Measurements from ENCODE around the gene ZSCAN12. TPM values are rescaled to one million over a fixed set of nuclear protein-coding genes. Genes with fewer than 3 reads are reported as not detected.

The ZSCAN12 gene
- total RNA-seq, 1 donor from 2014 or later = 5.5 TPM

DNA sequence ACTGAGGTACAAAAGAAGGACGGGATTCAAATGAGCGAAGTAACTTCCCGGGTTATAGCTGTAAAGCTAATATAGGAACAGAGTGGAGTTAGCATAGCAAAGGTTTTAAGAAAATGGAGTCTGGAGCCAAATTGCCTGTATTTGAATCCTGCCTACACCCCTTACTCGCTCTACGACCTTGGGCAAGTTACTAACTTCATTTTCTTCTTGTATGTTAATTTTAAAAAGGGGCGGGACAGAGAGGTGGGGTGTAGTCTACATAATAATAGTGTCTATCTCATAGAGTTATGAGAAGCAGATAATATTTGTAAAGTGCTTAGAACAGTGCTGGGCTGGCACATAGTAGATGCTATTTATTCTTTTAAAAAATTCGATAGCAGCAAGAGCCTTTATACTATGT, 43.0 kb upstream of the ZSCAN12 start:
- H3K27ac ChIP-seq = no peak overlapping the region
- H3K9me3 ChIP-seq = no peaks in the 10 kb centered on the region
- H3K4me1 ChIP-seq = peaks cover 4% of the 10 kb centered on the region
- H3K4me3 ChIP-seq = peak overlapping the region; percentile 65
- no peaks in the 10 kb centered on the region for H3K36me3 ChIP-seq
- H3K27me3 ChIP-seq (ENCODE audit: low read depth) = peaks cover 26% of the 10 kb centered on the region
- ATAC-seq = no peak
- DNase-seq = no peak
- no peak for TF ChIP-seq CTCF (IDR thresholded peaks at IDR 0.05)
- intact Hi-C loops (cut with DNase I) = no loop called here

DNA sequence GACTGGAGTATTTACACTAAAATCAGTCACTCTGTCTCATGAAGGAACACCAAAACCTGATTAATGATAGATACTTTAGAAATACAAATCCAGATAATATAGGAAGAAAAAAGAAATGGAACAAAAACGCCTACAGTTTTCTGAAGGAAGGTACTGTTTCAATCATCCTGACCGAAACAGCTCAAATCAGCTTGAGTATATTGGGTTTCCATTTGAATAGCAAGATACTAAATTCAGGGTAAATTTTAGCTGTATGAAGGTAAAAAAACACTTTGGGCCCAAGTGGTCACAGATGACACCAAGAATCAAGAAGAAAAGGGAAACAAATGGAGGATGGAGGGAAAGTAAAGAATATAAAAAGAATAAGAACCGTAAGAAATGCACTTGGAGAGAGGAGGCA, 36.9 kb upstream of the ZSCAN12 start:
- intact Hi-C loops (cut with DNase I) = no loop called here
- TF ChIP-seq CTCF (IDR thresholded peaks at IDR 0.05) = no peak
- Histone ChIP-seq H3K9me3 (no peaks in the 10 kb centered on the region), H3K4me3 (no peak overlapping the region), H3K4me1 (no peaks in the 10 kb centered on the region), H3K36me3 (peaks cover 4% of the 10 kb centered on the region), H3K27me3 (ENCODE audit: low read depth) (no peaks in the 10 kb centered on the region), H3K27ac (no peak overlapping the region)
- DNase-seq = no peak
- no peak for ATAC-seq

GRCh38 chr6:28433119-28433518, 33.6 kb upstream of the ZSCAN12 start:
- intact Hi-C loops (cut with DNase I) = no loop called here
- Histone ChIP-seq H3K9me3 (no peaks in the 10 kb centered on the region), H3K36me3 (peaks cover 4% of the 10 kb centered on the region), H3K27me3 (ENCODE audit: low read depth) (no peaks in the 10 kb centered on the region), H3K27ac (no peak overlapping the region), H3K4me3 (no peak overlapping the region), H3K4me1 (no peaks in the 10 kb centered on the region)
- TF ChIP-seq CTCF (IDR thresholded peaks at IDR 0.05) = no peak
- ATAC-seq (no peak), DNase-seq (no peak)

DNA sequence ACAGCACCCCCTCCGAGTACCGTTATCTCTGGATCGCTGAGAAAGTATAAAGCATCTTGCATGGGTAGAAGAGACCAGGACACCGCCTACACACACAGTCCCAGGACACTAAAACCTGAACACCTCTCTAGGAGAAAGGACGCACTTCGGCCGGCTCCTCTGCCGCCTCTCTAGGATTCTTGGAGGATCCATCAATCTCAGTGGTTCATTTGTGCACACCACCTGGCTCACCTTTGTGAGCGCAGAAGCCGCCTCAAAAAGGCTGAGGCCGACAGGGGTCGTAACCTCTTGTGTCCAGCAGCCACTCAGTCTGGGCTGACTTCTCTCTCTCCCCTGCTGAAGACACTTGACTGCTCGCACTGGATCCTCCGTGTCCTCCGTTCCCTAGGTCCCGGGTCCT, 30.2 kb upstream of the ZSCAN12 start:
- Histone ChIP-seq H3K27me3 (ENCODE audit: low read depth) (no peaks in the 10 kb centered on the region), H3K36me3 (peaks cover 4% of the 10 kb centered on the region), H3K9me3 (peaks cover 8% of the 10 kb centered on the region), H3K27ac (no peak overlapping the region), H3K4me3 (no peak overlapping the region), H3K4me1 (no peaks in the 10 kb centered on the region)
- intact Hi-C loops (cut with DNase I) = no loop called here
- ATAC-seq (no peak), DNase-seq (no peak)
- no peak for TF ChIP-seq CTCF (IDR thresholded peaks at IDR 0.05)

DNA sequence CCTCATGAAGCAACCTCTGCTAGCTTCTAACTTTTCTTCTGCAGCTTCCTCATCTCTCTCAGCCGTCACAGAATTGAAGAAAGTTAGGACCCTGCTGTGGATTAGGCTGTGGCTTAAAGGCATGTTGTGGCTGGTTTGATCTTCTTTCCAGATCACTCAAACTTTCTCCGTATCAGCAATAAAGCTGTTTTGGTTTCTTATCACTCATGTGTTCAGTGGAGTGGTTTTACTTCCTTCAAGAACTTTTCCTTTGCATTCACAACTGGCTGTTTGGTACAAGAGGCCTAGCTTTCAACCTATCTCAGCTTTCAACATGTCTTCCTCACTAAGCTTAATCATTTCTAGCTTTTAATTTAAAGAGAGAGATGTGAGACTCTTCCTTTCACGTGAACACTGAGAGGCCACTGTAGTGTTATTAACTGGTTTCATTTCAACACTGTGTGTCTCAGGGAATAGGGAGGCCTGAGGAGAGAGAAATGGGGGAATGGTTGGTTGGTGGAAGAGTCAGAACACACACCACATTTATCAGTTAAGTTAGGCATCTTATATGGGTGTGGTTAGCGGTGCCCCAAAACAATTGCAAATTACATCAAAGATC, 26.5 kb upstream of the ZSCAN12 start:
- Histone ChIP-seq H3K27ac (no peak overlapping the region), H3K27me3 (ENCODE audit: low read depth) (no peaks in the 10 kb centered on the region), H3K4me3 (no peak overlapping the region), H3K36me3 (no peaks in the 10 kb centered on the region), H3K4me1 (no peaks in the 10 kb centered on the region), H3K9me3 (peaks cover 8% of the 10 kb centered on the region)
- no peak for ATAC-seq
- DNase-seq = no peak
- TF ChIP-seq CTCF (IDR thresholded peaks at IDR 0.05) = no peak
- intact Hi-C loops (cut with DNase I) = no loop called here

- no peak for TF ChIP-seq CTCF (IDR thresholded peaks at IDR 0.05)
Observed at GRCh38 chr6:28424163-28424562, 24.6 kb upstream of the ZSCAN12 start.

More at GRCh38 chr6:28424163-28424562, 24.6 kb upstream of the ZSCAN12 start:
- no peaks in the 10 kb centered on the region for H3K27me3 ChIP-seq (ENCODE audit: low read depth)
- H3K36me3 ChIP-seq = no peaks in the 10 kb centered on the region
- no peak overlapping the region for H3K4me3 ChIP-seq
- peaks cover 8% of the 10 kb centered on the region for H3K9me3 ChIP-seq
- intact Hi-C loops (cut with DNase I) = no loop called here
- H3K4me1 ChIP-seq = no peaks in the 10 kb centered on the region
- DNase-seq = no peak
- ATAC-seq = no peak
- H3K27ac ChIP-seq = no peak overlapping the region

All from lower lobe of right lung (tissue), 2 donors.